IPS-NIHi7 (cell line): ENCODE results near the gene KRTDAP.

ENCODE experiments used
- DNase-seq: peaks from one replicate; pipeline ENCODE4 v3.0.0; 2012; ENCODE audit warnings: mixed read lengths; ENCODE audit errors: extremely low spot score

KRTDAP gene

DNA sequence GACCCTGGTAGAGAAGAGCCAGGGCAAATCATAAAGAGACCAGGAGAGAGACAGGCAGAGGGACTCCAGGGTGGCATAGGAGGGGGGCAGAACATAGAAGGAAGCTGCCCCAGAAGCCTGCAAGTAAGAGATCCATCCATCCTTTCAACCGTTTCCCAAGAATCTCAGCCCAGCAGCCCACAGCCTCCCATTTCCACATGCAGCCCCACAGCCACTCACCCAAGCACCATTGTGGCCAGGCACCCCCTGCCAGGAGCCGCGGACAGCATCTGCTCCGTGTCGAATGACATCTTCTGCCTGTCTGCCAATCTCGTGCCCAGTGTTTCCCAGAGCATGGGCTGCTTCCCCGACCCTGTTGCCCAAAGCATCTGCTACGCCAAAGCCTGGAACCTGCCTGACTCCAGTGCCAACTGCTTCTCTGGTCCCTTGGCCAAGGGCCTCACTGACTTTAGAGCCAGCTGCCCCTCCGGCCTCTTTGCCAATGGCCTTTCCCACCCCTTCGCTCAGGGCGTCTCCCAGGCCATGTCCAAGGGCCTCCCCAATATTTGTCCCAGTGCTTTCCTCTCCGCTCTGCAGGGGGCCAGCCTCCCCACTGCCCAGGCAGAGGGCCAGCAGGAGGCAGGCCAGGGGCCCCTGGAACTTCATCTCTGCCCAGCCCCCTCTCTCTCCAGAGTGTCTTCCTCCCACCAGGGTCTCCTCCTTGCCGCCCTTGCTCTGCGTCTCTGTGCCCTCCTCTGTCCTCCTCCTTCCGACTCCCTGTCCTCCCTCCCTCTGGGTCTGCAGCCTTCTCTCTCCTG is 22.8 kb upstream of the KRTDAP start:
- no peak for DNase-seq

DNA sequence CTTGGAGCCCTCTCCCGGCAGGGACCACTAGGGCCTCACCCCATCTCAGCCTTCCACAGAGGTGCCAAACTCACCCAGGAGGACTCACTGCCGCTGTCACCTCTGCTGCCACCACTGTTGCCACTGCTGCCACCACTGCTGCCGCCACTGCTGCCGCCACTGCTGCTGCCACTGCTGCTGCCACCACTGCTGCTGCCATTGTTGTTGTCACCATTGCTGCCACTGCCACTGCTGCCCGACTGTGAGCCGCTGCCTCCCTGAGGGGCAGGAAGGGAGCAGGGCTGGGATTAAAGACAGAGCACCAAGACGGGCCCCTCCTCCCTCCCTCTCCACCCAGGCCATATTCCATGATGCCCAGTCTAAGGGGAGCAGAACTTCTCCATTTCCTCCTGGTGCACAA is 21.1 kb upstream of the KRTDAP start:
- DNase-seq, result no peak

DNA sequence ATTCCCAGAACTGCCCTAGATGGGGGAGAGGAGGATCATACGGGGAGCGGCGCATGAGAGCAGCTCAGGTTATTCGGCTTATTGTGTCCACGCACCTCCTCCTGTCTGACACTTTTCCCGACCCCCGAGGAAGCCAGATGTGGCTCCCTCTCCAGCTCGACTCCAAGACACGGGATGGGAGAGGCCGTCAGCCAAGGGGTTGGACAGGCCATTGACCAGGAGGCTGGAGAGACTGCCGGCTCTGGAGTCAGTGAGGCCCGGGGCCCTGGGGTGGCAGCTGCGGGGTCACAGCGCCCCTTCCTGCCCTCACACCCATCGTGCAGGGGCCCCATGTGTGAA is 20.3 kb upstream of the KRTDAP start:
- DNase-seq, result no peak

DNA sequence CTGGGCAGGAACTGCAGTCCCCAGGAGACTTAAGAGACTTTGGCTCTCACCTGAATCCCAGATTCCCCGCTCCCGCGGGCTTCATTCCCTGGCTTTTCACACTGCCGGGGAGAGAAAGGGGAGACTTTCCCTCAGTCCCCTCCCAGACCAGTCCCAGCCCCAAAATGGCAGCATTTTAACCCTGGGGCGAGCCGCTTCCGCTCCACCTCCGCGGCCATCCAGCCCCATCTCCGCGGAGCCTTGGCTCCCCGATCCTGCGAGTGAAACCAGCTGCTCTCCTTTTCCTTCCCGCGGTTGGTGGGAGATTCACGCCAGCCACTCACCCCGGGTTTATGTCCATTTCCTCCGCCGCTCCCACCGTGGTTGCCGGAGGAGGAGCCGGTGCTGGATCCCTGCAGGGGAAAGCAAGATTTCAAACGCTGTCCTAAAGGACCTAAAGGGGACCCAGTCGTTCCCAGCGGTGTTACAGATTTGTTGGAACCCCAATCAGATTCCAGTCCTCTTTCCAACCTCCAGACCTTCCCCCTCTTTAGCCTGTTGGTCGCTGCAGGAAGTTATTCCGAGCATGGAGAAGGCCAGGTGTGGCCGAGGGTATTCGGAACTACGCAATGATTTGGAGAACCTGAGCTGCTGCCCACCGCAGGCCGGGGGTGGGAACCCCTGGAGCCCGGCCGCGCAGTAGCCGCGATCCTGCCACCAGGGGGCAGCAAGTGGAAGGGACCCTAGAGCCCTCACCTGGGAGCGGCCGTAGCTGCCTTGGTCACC is 19.8 kb upstream of the KRTDAP start:
- DNase-seq, result peak; percentile 96

DNA sequence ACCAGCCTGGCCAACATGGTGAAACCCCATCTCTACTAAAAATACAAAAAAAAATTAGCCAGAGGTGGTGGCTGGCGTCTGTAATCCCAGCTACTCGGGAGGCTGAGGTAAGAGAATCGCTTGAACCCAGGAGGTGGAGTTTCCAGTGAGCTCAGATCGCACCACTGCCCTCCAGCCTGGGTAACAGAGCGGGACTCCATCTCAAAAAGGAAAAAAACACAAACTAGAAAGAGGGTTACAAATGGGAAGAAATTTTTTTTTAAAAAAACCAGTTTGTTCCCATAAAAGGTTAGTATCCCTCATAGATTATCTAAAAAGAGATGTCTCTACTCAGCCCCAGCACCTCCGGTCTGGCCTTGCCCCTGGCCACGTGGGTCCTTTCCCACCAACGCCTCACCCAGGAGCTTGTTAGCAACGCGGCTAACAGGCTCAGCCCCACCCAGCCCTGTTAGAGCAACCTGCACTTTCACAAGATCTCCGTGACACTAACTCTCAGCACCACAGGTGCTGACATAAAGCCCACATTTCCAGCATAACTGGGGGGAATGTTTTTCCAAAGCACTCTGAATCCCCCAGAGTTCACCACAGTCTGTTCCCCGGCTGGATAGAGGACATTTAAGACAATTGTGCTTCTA is 18.9 kb upstream of the KRTDAP start:
- peak; percentile 73 for DNase-seq

DNA sequence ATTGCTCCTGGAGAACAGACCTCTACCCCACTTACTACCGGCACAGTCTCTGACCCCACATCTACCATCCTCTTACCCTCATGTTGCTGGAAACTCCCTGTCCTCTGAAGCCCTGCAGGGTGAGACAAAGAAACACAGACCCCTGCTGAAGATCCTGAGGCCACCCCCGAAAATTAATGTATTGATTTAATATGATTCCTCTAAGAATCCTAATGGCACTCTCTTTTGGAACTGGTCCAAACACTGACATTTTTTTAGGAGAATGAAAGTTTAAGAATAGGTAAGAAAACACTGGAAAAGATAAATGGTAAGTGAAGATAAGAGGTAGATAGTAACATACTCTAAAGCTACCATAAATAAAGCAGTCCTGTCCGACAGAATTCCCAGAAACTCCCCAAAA is 17.9 kb upstream of the KRTDAP start:
- DNase-seq, result no peak

DNA sequence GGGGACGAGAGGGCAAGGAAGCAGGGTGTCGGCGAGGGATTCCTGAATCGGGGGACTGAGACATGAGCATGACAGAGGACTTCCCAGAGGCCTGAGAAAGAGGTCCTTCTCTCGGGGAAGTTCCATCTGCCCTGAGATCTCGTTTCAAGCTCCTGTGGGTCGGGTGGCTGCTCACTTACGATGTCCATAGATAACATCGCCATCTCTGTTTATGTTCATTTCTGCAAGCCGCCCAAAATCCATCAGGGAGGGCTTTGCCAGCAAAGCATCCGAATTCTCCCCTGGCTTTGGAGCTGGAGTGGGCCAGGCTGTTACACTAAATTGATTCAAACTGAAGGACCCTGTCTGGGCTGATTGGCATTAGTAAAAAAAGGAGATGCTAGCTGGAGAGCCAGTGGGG is 17.3 kb upstream of the KRTDAP start:
- no peak for DNase-seq

DNA sequence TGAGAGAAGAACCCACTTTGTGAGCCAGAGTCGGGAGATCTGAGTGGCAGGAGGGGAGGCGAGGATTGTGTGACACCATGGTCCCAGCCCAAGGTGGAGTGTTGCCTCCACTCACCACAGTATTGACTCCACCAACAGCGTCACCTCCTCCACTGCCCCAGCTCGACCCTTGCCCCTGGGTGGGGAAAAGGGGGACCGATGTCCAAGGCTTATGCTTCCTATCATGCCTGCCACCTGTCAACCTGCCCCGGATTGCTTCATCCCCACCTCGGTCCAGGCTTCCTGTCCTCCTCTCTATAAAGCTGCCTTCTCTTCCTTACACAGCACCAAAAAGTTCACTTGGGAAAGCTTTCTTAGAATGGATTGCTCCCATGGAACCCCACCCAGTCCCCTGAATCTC is 15.7 kb upstream of the KRTDAP start:
- no peak for DNase-seq

DNA sequence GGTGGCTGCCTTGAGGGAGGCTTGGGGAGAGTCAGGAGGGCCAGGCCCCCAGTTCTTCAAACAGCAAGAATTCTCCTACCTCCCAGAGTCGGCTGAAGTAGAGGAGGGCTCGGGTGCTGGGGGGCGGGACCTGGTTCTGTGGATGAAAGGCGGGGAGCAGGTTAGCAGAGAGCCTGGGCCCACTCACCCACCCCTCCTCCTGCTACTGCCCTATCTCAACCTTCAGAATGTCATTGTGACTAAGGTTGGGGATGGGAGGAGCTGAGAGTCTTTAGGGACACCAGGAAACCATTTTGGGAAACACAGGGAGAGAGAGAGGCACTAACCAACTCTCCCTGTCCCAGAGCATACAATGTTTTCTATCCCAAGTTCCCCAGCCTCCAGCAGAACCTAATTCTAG is 12.5 kb upstream of the KRTDAP start:
- no peak for DNase-seq

DNA sequence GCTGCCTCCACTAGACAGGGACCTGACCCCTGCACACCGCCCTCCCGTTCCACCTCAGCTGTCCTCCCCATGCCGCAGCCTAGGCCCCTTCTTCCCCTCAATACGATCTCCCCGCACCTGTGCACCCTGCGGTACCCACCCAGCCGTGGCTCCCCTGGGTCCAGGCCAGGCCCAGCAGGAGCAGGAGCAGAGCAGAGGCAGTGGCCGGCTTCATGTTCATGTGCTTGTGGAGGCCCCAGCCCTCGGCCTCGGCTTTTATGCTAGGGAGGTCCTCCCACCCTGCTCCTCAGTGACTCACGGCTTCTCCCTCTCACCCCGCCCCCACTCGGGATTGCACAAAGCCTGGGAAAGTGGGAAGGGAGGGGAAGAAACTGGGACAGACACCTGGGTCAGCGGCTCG is 11.4 kb upstream of the KRTDAP start:
- DNase-seq, result no peak

DNA sequence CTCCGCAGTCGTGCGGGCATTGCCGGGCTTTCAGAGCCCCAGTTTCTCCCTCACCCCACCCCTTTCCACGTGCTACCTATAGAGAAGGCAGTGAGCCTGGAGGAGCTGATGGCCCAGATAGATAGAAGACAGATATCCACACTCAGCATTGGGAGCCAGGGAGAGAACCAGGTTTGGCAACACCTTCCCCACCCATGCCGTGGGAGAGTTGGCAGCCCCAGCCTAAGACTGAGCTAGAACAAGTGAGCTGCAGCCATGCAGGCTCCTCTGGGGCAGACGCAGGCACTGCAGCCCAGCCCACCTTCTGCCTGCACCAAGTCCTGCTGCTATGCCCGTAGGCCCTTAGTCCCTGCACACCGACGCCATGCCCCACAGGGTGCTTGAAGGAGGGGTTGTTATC is 10.3 kb upstream of the KRTDAP start:
- DNase-seq, result no peak

DNA sequence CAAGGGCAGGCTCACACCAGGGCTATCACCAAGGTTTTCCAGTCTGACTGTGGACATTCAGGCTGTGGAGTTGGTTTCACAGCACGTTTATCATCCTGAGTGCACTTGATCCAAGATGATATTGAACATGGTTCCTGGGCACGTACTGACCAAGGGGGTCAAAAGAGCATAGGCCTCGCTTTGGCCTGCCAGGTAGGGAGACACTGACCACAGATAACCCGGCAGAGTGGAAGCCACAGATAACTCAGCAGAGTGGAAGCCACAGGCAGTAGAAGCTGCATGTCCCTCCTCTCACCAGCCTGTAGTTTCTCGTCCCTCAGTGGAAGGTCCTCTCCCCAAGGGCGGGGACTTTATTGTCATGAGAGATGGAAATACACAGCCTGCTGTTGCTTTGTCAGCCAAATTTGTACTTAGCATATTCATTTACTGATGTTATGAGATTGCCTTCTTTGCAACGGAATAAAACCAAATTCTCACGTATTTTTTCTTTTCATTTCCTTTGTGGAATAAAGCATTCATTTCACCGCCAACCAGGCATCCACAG is 8.8 kb upstream of the KRTDAP start:
- DNase-seq, result no peak

DNA sequence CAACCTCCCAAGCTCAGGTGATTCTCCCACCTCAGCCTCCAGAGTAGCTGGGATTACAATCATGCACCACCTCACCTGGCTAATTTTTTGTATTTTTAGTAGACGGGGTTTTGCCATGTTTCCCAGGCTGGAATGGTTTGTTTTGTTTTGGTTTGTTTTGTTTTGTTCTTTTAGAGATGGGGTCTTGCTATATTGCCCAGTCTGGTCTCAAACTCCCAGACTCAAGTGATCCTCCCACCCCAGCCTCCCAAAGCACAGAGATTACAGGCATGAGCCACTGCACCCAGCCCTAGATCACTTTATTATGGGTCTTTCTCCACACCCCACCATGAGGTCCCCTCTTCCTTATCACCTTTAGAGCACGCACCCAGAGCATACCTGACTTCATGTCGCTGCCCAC is 8.0 kb upstream of the KRTDAP start:
- no peak for DNase-seq

DNA sequence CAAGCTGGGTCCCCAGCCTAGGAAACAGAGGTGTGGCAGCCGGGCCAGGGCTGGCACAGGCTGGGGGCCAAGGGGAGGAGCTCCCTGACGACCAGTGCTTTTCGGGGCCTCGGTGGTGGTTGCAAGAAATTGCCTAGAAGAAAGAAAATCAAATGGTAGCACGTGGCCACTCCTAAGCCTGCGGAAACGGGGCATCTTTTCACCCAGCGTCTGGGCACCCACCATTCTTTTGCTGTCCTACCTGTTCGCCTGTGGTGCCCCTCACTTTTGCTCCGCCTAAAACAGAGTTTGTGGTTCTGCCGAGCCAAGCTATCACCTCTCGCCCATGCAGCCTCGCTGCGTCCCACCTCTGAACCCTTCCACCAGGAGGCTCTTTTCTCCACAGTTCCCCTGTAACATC is 7.1 kb upstream of the KRTDAP start:
- DNase-seq, result no peak

DNA sequence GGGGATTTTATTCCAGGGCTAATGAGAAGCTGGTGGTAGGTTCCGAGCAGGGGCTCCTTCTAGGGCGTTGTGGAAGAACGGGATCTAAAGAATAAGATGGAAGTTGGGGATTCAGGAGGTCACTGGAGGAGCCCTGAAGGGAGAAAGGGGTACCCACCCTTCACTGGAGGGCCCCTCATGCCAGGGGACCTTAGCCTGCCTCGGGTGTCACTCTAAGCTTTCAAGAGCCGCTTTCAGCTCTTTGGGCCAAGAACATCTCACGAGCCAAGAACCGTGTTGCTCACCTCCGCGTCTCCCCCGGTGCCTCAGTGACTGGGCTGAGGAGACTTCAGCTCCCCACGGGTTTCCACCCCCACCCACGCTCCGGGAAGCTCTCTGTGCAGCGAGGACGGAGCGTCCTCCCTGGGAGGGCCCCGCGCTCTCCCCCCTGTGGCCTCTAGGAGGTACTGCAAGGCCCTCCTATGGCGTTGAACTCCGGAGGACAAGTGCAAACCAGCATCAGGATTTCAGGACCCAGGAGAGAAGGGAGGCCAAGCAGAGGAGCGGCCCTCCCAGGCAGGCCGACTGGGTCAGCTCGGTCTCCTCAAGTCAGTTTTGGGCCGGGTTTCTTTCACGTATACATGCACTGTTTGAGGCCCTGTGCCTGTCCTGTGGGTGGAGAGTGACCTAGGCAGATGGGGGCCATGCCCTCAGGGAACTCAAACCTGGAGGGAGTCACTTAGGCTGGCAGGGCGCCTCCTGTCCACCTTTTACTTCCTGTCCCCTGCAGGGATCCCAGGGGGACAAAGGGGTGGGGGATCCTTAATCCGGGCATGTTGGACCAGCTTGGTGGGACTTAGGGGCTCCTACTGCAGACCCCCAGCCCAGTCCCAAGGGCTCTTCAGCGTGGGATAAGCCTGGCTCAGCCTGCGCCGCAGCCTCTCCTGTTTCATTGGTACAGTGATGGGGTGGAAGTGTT is 5.1 kb upstream of the KRTDAP start:
- DNase-seq, result peak; percentile 92

DNA sequence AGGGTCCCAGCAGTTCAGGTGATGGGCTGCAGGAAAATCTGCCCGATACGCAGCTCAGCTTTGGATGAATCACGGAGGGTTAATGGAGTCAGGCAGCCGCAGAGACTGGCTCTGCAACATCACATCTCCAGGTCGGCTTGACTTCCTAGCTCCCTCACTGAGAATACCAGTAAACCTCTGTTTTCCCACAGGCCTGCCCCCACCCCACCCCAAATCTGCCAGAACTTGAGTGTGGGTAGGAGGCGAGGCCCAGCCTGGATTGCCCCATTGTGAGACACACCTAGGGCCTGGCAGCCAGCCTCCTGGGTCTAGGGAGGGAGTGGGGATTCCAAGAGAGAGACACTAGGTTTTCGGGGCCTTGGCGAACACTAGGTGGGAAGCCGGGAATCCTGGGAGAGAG is 3.7 kb upstream of the KRTDAP start:
- DNase-seq, result no peak

DNA sequence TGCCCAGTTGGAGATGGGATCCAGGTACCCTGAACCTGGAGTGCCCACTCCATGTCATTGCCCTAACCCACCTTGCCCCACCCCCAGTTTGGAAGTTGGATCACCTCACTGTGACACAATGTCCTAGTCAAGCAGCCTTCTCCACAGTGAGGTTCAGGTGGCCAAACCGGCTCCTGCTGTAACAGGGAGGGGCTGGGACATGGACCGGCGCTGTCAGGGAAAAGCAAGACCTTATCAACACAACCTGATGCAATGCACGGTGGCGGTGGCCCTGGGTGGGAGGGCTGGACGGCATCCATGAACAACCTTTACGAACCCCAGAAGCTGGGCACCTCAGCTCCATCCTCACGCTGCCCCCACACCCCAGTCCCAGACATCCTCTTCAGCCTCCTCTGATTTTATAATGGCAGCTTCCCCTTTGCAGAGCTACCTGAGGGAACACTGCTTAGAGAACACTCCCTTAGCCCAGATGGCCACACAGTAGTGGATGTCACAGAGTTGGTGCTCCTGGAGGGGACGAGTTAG is 1.6 kb upstream of the KRTDAP start:
- DNase-seq, result no peak

DNA sequence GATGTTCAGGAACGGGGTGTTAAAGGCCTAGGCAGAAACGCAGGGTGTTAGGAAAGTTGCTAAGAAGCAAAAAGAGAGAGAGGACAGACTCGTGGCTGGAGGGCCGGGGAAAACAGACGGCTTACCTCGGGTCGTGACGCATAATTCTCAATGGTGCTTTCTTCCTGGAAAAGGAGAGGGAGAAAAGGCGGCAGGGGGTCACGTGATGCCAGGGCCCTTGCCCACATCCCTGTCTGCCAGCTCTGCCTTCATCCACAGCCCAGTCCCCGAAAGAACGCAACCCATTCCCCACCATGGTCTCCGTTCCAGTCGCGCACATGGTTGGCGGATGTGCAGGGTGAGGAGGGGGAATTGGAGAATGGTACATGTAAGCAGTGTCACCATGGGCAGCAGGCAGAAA is 1.6 kb downstream of the KRTDAP start:
- no peak for DNase-seq

DNA sequence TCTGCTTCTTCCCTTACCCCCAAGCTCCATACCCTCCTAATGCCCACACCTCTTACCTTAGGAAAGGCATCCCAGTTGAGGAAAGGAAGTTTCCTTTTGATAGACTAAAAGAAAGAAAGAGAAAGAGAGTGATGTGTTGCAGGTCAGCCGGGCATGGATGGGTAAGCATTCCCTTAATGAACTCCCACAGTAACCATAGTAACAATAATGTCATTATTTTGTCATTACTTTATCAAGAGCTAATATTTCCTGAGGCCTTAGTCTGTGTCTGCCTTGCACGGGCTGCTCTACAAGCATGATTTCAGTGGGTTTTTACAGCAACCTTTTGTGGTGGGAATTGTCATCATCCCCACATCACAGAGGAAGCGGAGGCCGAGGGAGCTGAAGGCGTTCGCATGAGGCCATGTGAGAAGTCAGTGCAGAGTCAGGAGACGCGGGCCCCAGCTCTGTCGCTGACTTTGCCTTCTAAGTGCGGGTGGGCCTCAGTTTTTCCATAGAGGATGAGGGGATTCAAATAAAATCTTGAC is 2.5 kb downstream of the KRTDAP start:
- no peak for DNase-seq

DNA sequence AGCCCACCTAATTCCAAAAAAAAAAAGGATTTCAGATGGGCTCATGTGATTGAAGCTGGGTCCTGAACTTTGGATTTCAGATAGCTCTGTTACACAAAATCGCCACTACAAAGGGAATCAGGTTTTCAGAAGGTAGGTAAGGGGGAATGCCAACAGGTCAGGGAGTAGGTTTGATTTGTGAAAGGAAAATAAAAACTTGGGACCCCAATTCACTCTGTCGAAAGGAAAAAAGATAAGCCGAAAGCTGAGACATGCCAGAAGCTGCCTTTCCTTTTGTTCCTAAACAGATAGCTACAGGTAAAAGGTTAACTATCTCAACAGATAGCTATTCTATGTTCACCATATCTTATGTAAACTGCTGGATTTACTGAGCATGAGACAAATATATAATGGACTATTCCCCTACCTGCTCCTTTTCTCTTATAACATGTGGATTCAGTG is 4.0 kb downstream of the KRTDAP start:
- no peak for DNase-seq
